ENCODE results near the gene RGS13. TPM values are rescaled to one million over a fixed set of nuclear protein-coding genes. Genes with fewer than 3 reads are reported as not detected.

The RGS13 gene
- total RNA-seq, 4 donors from 2014 or later: 0.37 to 0.51 TPM; not detected in 2

DNA sequence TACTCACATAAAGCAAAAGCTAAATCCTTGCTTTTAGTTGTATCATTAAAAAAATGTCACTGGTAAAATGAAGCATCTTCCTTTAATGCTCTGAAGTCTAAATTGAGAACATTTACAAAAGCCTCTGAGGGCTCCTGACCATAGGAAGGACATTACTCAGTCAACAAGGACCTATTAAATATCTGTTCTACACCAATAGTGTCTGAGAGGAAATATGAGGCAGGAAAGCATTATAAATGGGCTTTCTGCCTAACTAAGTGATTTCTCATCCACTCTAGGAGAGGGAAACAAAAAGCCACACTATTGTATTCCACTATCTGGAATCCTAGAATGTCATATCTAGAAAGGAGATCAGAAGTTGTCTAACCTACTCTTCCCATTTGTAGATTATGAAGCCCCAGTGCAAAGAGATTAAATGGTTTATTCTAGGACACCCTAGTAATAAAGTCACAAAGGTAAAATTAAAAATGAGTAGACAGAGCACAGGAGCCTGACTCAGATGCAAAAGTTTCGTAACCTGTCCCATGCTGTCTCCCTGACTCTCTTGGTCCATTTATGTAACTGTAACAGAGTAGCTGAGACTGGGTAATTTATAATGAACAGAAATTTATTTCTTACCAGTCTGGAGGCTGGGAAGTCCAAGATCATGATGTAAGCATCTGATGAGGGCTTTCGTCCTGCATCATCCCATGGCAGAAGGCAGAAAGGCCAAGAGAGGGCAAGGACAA, 42.8 kb upstream of the RGS13 start:
- intact Hi-C loops (cut with DNase I; ENCODE audit: low total_unique reads): no loop called here
- H3K36me3 ChIP-seq: no peaks in the 10 kb centered on the region
- H3K4me1 ChIP-seq: peaks cover 0 to 10% of the 10 kb centered on the region in 2 donors
- H3K4me3 ChIP-seq: no peak overlapping the region
- peak in 1 of 2 donors; percentile 27 for DNase-seq
- no peaks in the 10 kb centered on the region for H3K27me3 ChIP-seq
- TF ChIP-seq, protein P1, sequence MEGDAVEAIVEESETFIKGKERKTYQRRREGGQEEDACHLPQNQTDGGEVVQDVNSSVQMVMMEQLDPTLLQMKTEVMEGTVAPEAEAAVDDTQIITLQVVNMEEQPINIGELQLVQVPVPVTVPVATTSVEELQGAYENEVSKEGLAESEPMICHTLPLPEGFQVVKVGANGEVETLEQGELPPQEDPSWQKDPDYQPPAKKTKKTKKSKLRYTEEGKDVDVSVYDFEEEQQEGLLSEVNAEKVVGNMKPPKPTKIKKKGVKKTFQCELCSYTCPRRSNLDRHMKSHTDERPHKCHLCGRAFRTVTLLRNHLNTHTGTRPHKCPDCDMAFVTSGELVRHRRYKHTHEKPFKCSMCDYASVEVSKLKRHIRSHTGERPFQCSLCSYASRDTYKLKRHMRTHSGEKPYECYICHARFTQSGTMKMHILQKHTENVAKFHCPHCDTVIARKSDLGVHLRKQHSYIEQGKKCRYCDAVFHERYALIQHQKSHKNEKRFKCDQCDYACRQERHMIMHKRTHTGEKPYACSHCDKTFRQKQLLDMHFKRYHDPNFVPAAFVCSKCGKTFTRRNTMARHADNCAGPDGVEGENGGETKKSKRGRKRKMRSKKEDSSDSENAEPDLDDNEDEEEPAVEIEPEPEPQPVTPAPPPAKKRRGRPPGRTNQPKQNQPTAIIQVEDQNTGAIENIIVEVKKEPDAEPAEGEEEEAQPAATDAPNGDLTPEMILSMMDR (IDR thresholded peaks at IDR 0.05): no peak
- TF ChIP-seq POLR2A (IDR thresholded peaks at IDR 0.05): no peak
- H3K27ac ChIP-seq: peak overlapping the region; percentile 73 to 94
- H3K9me3 ChIP-seq: no peaks in the 10 kb centered on the region

DNA sequence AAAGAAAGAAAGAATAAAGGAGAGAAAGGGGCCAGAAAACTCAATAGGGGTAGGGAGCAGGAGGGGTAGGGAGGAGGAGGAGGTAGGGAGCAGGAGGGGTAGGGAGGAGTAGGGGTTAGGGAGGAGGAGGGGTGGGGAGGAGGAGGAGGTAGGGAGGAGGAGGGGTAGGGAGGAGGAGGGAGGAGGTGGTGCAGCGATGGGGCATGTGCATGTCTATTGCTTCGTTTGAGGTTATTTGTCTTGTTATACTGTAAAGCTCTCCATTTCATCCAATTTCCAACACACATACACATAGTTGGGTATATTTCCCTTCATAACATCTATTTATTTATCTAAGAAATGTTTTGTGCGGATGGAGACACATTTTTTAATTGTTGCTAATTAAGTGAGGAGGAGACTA, 40.6 kb upstream of the RGS13 start:
- no peaks in the 10 kb centered on the region for H3K27me3 ChIP-seq
- intact Hi-C loops (cut with DNase I; ENCODE audit: low total_unique reads): no loop called here
- no peak overlapping the region for H3K27ac ChIP-seq
- peaks cover 0 to 10% of the 10 kb centered on the region in 2 donors for H3K4me1 ChIP-seq
- TF ChIP-seq, protein P1 (IDR thresholded peaks at IDR 0.05): no peak
- no peak for TF ChIP-seq POLR2A (IDR thresholded peaks at IDR 0.05)
- H3K9me3 ChIP-seq: no peaks in the 10 kb centered on the region
- no peak overlapping the region for H3K4me3 ChIP-seq
- no peak for DNase-seq
- H3K36me3 ChIP-seq: no peaks in the 10 kb centered on the region

DNA sequence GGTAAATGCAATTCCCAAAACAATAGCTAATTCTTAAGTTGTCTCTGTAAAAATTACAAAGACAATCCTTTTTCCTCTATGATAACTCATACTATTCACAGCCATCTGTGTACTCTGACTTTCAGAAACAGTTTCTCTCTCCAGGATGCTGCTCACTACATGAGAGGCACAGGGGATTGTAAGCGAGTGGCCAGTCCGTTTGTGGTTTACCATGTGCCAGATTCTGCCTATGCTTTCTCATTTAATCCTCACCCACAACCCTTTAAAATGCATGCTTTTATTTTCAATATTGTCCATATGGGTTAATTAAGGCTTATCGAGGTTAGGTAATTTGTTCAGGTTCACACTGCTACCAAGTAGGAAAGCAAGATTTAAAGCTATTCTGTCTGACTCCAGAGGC, 37.4 kb upstream of the RGS13 start:
- Histone ChIP-seq H3K36me3 (no peaks in the 10 kb centered on the region), H3K4me1 (peaks cover 0 to 4% of the 10 kb centered on the region in 2 donors), H3K9me3 (no peaks in the 10 kb centered on the region), H3K27ac (no peak overlapping the region), H3K4me3 (no peak overlapping the region), H3K27me3 (no peaks in the 10 kb centered on the region)
- TF ChIP-seq, protein P1 (IDR thresholded peaks at IDR 0.05): no peak
- TF ChIP-seq POLR2A (IDR thresholded peaks at IDR 0.05): no peak
- DNase-seq: no peak
- intact Hi-C loops (cut with DNase I; ENCODE audit: low total_unique reads): no loop called here

DNA sequence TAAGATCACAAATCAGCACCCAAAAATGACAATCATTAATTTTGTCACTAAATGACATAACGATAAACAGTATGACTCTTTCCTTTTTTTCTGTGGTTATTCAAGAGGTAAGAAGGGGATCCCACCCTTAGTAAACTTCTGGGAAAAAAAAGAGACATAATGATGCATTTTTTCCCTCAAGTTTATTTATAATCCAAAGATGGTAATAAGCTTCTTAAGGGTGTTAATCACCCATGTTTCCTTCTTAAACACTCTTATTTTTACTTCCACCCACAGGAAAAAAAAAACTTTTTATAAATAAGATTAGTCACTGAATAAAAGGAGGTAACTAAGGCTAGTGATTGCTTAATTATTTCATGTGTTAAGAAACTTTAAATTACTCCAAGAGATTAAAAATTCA, 35.7 kb upstream of the RGS13 start:
- no peak for TF ChIP-seq POLR2A (IDR thresholded peaks at IDR 0.05)
- TF ChIP-seq, protein P1 (IDR thresholded peaks at IDR 0.05): no peak
- Histone ChIP-seq H3K9me3 (no peaks in the 10 kb centered on the region), H3K4me1 (no peaks in the 10 kb centered on the region), H3K27me3 (no peaks in the 10 kb centered on the region), H3K4me3 (no peak overlapping the region), H3K27ac (no peak overlapping the region), H3K36me3 (no peaks in the 10 kb centered on the region)
- intact Hi-C loops (cut with DNase I; ENCODE audit: low total_unique reads): no loop called here
- DNase-seq: no peak

DNA sequence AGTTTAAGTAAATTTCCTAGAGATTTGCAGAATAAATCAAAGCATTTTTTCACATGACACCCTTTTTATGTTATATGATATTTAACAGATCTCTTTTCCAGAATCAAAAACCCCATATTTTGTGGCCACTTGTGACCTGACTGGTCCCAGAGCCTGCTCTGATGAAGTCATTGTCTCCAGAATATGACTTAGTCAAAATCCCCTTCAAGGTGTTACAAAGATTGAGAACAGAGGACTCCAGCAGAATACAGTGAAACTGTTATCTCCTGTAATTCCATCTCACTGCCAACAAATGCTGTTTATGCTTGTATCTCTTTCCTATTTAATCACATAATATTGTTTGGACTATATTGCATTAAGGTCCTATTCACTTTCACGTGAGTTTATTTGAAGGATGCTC, 34.8 kb upstream of the RGS13 start:
- no peak for DNase-seq

More for the DNA sequence above, 34.8 kb upstream of the RGS13 start:
- intact Hi-C loops (cut with DNase I; ENCODE audit: low total_unique reads): no loop called here
- H3K36me3 ChIP-seq: no peaks in the 10 kb centered on the region
- no peaks in the 10 kb centered on the region for H3K4me1 ChIP-seq
- no peak overlapping the region for H3K27ac ChIP-seq
- no peak overlapping the region for H3K4me3 ChIP-seq
- TF ChIP-seq, protein P1 (IDR thresholded peaks at IDR 0.05): no peak
- no peak for TF ChIP-seq POLR2A (IDR thresholded peaks at IDR 0.05)
- no peaks in the 10 kb centered on the region for H3K27me3 ChIP-seq
- no peaks in the 10 kb centered on the region for H3K9me3 ChIP-seq
